PC-9 (cell line): ENCODE measurements around the gene CCDC137.

ENCODE experiments used
- CTCF ChIP-seq: fragments of 200-600 bp; sonication (generic); conservative IDR thresholded peaks from 2 replicates; pipeline ENCODE4 v1.6.1; 2017; ENCODE audit warnings: mixed run types, antibody characterized with exemption, mild to moderate bottlenecking, moderate library complexity
- EZH2 ChIP-seq: fragments of 200-600 bp; sonication (generic); IDR thresholded peaks from 2 replicates; pipeline ENCODE4 v1.8.0; 2017; ENCODE audit warnings: antibody characterized with exemption, low read depth

GRCh38 chr17:81694810-81695209 is 28.3 kb downstream of the CCDC137 start:
- no peak for TF ChIP-seq CTCF
- no peak for TF ChIP-seq EZH2
